BE2C (cell line): Measurements from ENCODE around the gene GAS5. TPM values are rescaled to one million over a fixed set of nuclear protein-coding genes. Genes with fewer than 3 reads are reported as not detected.

Source experiments
- DNase-seq: peaks from one replicate; pipeline ENCODE4 v3.0.0-alpha.2; 2020
- H3K27me3 ChIP-seq: fragments of 250-450 bp; sonication (Bioruptor Pico); 2 replicates; pipeline ENCODE4 v1.5.1; 2020; ENCODE audit warnings: mild to moderate bottlenecking
- H3K36me3 ChIP-seq: fragments of 250-450 bp; sonication (Bioruptor Pico); 2 replicates; pipeline ENCODE4 v1.5.1; 2020; ENCODE audit warnings: mild to moderate bottlenecking
- H3K4me1 ChIP-seq: fragments of 250-450 bp; sonication (Bioruptor Pico); 2 replicates; pipeline ENCODE4 v1.5.1; 2020
- H3K4me3 ChIP-seq: 2 replicates; pipeline ENCODE4 v1.5.1; 2011; ENCODE audit warnings: low read depth, low read length
- H3K9me3 ChIP-seq: fragments of 250-450 bp; sonication (Bioruptor Pico); 2 replicates; pipeline ENCODE4 v1.5.1; 2020
- polyA plus RNA-seq: library from polyadenylated mRNA; unstranded; fragments of >200 nt; gene quantifications from one replicate; pipeline ENCODE4 v1.2.1, GENCODE V29; 2012; ENCODE audit warnings: low read depth, missing spikeins; ENCODE audit not compliant: insufficient read length, insufficient read depth
- TF ChIP-seq, protein P1 (sequence below): IDR thresholded peaks from 2 replicates; pipeline ENCODE4 v1.5.1; 2012; ENCODE audit warnings: mild to moderate bottlenecking, low read depth, low read length

Gene GAS5
- polyA plus RNA-seq: 577 TPM

DNA sequence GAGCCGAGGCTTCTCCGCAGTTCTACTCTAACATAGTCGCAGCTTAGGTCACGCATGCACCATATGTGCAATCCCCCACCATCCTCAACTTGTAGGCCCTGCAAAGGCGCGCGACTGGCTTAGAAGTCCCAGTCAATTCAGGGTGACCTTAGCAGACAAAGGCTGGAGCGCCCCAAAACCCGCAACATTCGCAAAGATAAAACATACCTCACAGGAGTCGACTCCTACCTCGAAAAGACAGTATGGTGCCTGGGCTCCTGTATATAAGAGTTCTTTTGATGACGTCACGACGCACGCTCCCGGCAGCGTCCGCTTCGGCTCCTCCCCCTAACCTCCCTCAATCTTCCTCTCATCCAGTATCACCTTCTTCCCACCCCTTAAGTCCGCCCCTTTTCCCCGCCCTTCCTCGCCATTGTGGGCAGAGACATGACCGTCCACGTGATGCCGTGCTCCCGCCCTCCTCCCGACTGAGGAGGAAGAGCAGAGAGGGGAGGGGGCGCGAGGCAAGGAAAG is at the start of gene GAS5:
Gene GAS5, minus strand, starts transcription at position 237 of the 513 bp plus-strand sequence.
- DNase-seq: peak; percentile 100
- TF ChIP-seq, protein P1, sequence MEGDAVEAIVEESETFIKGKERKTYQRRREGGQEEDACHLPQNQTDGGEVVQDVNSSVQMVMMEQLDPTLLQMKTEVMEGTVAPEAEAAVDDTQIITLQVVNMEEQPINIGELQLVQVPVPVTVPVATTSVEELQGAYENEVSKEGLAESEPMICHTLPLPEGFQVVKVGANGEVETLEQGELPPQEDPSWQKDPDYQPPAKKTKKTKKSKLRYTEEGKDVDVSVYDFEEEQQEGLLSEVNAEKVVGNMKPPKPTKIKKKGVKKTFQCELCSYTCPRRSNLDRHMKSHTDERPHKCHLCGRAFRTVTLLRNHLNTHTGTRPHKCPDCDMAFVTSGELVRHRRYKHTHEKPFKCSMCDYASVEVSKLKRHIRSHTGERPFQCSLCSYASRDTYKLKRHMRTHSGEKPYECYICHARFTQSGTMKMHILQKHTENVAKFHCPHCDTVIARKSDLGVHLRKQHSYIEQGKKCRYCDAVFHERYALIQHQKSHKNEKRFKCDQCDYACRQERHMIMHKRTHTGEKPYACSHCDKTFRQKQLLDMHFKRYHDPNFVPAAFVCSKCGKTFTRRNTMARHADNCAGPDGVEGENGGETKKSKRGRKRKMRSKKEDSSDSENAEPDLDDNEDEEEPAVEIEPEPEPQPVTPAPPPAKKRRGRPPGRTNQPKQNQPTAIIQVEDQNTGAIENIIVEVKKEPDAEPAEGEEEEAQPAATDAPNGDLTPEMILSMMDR: no peak
- peaks cover 49% of the 10 kb centered on the region for H3K36me3 ChIP-seq
- no peaks in the 10 kb centered on the region for H3K27me3 ChIP-seq
- H3K4me1 ChIP-seq: peaks cover 12% of the 10 kb centered on the region
- H3K4me3 ChIP-seq: peak within 1 kb of the TSS; percentile 95
- no peaks in the 10 kb centered on the region for H3K9me3 ChIP-seq

DNA sequence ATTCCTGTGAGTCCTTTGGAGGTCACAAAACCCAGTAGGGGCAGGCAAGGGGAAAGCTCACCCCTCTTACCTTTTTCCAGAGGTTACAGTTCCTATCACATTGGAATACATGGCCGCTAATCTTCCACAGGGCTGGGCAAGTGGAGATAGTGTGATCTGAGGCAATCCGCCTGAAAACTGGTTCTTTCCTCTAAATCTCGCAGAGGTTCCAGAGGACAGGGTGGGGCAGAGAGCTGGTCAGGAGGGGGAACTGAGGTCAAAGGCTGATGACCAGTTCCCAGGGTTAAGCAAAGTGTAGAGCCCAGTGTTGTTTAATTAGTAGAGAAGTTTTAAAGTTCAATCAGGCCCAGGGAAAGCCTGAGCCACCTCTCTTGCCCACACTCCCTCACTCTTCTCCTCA is 49.4 kb upstream of the GAS5 start, which contains the start of gene SERPINC1:
Gene SERPINC1, minus strand, starts transcription at position 179 of the 400 bp plus-strand sequence. Its CDS starts 68 bp downstream, at position 111.
- TF ChIP-seq, protein P1: no peak
- Histone ChIP-seq H3K36me3 (no peaks in the 10 kb centered on the region), H3K27me3 (no peaks in the 10 kb centered on the region), H3K4me1 (no peaks in the 10 kb centered on the region), H3K4me3 (no peak within 1 kb of the TSS), H3K9me3 (no peaks in the 10 kb centered on the region)
- no peak for DNase-seq

DNA sequence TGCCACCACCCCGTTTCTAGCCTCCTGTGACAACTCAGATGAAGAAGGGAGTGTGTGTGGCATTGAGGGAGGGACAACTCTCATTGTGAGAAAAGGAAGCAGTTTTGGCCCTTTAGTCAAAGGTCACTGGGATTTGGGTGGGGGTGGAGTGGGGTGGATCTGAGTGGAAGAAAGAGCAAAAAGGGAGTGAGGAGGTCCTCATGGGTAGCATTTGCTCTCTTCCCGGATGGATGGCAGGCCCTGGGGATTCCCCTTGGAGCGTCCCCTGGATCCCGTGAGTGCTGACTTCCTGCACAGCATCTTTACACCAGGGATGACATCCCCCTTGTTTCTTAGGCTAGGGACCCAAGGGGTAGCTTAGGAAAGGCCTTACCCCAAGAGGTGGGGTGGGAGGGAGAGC is 48.9 kb upstream of the GAS5 start:
- TF ChIP-seq, protein P1: no peak
- H3K36me3 ChIP-seq: no peaks in the 10 kb centered on the region
- H3K4me3 ChIP-seq: no peak overlapping the region
- DNase-seq: no peak
- H3K27me3 ChIP-seq: no peaks in the 10 kb centered on the region
- no peaks in the 10 kb centered on the region for H3K9me3 ChIP-seq
- H3K4me1 ChIP-seq: no peaks in the 10 kb centered on the region

DNA sequence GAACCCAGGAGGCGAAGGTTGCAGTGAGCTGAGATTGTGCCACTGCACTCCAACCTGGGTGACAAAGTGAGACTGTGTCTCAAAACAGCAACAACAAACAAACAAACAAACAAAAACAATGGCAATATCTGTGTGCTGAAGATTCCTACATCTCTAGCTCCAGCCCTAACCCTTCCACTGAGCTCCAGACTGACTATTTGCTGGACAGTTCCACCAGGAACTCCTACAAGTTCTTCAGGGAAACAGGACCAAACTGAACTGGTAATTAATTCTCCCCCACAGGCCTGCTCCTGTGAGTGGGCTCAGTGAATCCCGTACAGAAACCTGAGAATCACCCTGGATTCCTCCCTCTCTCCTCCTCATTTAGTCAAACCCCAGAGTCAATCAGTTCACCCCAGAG is 47.8 kb upstream of the GAS5 start:
- Histone ChIP-seq H3K4me1 (no peaks in the 10 kb centered on the region), H3K9me3 (no peaks in the 10 kb centered on the region), H3K4me3 (no peak overlapping the region), H3K36me3 (no peaks in the 10 kb centered on the region), H3K27me3 (no peaks in the 10 kb centered on the region)
- no peak for DNase-seq
- TF ChIP-seq, protein P1: no peak

DNA sequence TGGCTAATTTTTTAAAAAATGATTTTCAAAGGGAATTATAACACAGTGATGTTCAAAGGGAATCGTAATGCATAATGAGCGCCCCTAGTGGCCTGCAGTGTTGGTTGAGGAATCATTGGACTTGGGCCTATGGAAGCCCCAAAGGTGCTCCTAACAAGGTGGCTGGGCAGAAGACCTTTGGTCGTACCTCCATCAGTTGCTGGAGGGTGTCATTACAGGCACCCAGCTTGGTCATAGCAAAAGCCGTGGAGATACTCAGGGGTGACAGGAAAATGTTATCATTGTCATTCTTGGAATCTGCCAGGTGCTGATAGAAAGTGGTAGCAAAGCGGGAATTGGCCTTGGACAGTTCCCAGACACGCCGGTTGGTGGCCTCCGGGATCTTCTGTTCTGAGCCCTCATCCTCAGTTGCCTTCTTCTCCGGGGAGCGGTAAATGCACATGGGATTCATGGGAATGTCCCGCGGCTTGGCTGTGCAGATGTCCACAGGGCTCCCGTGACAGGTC is 46.6 kb upstream of the GAS5 start:
- TF ChIP-seq, protein P1: peak; percentile 81
- Histone ChIP-seq H3K27me3 (no peaks in the 10 kb centered on the region), H3K9me3 (no peaks in the 10 kb centered on the region), H3K4me3 (no peak overlapping the region), H3K36me3 (no peaks in the 10 kb centered on the region), H3K4me1 (no peaks in the 10 kb centered on the region)
- DNase-seq: peak; percentile 59

DNA sequence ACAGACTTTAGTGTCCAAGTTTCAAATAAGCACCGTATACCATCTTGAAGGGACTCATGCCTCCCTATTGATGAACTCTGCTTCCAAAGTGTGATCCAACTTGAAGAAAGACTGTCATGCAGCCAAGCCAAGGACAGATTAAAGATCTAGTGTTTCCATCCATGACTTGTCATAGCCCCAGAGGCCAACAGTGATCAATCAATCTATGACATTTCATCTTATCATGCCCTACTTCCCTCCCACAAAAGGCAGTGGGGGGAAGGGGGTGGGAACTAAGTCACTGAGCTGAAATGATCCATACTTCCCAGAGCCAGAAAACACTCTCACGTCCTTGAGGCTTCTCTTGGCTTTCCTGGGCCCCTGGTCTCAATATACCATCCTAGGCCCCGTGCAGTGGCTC is 45.3 kb upstream of the GAS5 start:
- Histone ChIP-seq H3K27me3 (no peaks in the 10 kb centered on the region), H3K4me3 (no peak overlapping the region), H3K4me1 (no peaks in the 10 kb centered on the region), H3K36me3 (no peaks in the 10 kb centered on the region), H3K9me3 (no peaks in the 10 kb centered on the region)
- TF ChIP-seq, protein P1: no peak
- no peak for DNase-seq
